Neural progenitor cell (in vitro differentiated cells): Measurements from ENCODE around the gene CADPS. TPM values are rescaled to one million over a fixed set of nuclear protein-coding genes. Genes with fewer than 3 reads are reported as not detected.

ENCODE experiments used
- DNase-seq: peaks from one replicate; pipeline ENCODE4 v3.0.0-alpha.2; 2016; ENCODE audit warnings: low spot score
- H2AFZ ChIP-seq: fragments of 200-600 bp; sonication (generic); replicated peaks from 2 replicates; pipeline ENCODE4 v1.6.1; 2016; ENCODE audit warnings: antibody characterized with exemption
- H3F3A ChIP-seq: fragments of 200-600 bp; sonication (generic); 2 replicates; pipeline ENCODE4 v1.6.1; 2016; ENCODE audit warnings: antibody characterized with exemption, low read depth
- H3K27ac ChIP-seq: fragments of 200-600 bp; sonication (generic); 2 replicates; pipeline ENCODE4 v1.5.1; 2016; ENCODE audit warnings: mild to moderate bottlenecking
- H3K27me3 ChIP-seq: fragments of 200-600 bp; sonication (generic); 2 replicates; pipeline ENCODE4 v1.6.1; 2016; ENCODE audit warnings: mild to moderate bottlenecking, moderate library complexity
- H3K36me3 ChIP-seq: fragments of 200-600 bp; sonication (generic); 2 replicates; pipeline ENCODE4 v1.5.1; 2016
- H3K4me1 ChIP-seq: fragments of 200-600 bp; sonication (generic); 2 replicates; pipeline ENCODE4 v1.6.1; 2016; ENCODE audit warnings: mixed run types
- H3K4me2 ChIP-seq: fragments of 200-600 bp; sonication (generic); 2 replicates; pipeline ENCODE4 v1.6.1; 2016
- H3K4me3 ChIP-seq: fragments of 200-600 bp; sonication (generic); 2 replicates; pipeline ENCODE4 v1.5.1; 2016
- H3K79me2 ChIP-seq: fragments of 200-600 bp; sonication (generic); 2 replicates; pipeline ENCODE4 v1.6.1; 2016; ENCODE audit warnings: low read depth
- H3K9ac ChIP-seq: fragments of 200-600 bp; sonication (generic); 2 replicates; pipeline ENCODE4 v1.6.1; 2016
- H3K9me3 ChIP-seq: fragments of 200-600 bp; sonication (generic); 2 replicates; pipeline ENCODE4 v1.5.1; 2016; ENCODE audit warnings: low read depth
- H4K20me1 ChIP-seq: fragments of 200-600 bp; sonication (generic); 2 replicates; pipeline ENCODE4 v1.6.1; 2016; ENCODE audit warnings: low read depth
- H3K27ac Mint-ChIP-seq: 3 replicates; pipeline ENCODE4 v1.8.0; 2021; ENCODE audit warnings: mixed read lengths
- H3K27me3 Mint-ChIP-seq: 2 replicates; pipeline ENCODE4 v1.8.0; 2022; ENCODE audit warnings: low read depth, mild to moderate bottlenecking, inconsistent platforms, moderate library complexity, mixed read lengths; ENCODE audit not compliant: insufficient read depth
- H3K36me3 Mint-ChIP-seq: 3 replicates; pipeline ENCODE4 v1.8.0; 2021; ENCODE audit warnings: mixed read lengths
- H3K4me1 Mint-ChIP-seq: 3 replicates; pipeline ENCODE4 v1.8.0; 2021; ENCODE audit warnings: mixed read lengths
- H3K4me3 Mint-ChIP-seq: 3 replicates; pipeline ENCODE4 v1.8.0; 2021; ENCODE audit warnings: mild to moderate bottlenecking, moderate library complexity, mixed read lengths
- H3K9me3 Mint-ChIP-seq: 3 replicates; pipeline ENCODE4 v1.8.0; 2020; ENCODE audit warnings: mixed read lengths
- EZH2 ChIP-seq: fragments of 200-600 bp; sonication (generic); IDR thresholded peaks from 2 replicates; pipeline ENCODE4 v1.6.1; 2017; ENCODE audit warnings: antibody characterized with exemption, mild to moderate bottlenecking, moderate library complexity
- EZH2phosphoT487 ChIP-seq: fragments of 200-600 bp; sonication (generic); IDR thresholded peaks from 2 replicates; pipeline ENCODE4 v1.6.1; 2017; ENCODE audit warnings: antibody characterized with exemption
- total RNA-seq: library from RNA; depleted of rRNA; stranded (reverse); fragments of >200 nt; gene quantifications from 2 replicates; pipeline ENCODE4 v1.2.3, GENCODE V29; 2015; ENCODE audit warnings: low replicate concordance
- TF ChIP-seq, protein P1 (sequence below): fragments of 200-600 bp; sonication (generic); IDR thresholded peaks from 2 replicates; pipeline ENCODE4 v1.5.1; 2017; ENCODE audit warnings: antibody characterized with exemption, mild to moderate bottlenecking

The CADPS gene
- total RNA-seq, 1 donor from 2014 or later: 17.3 TPM

DNA sequence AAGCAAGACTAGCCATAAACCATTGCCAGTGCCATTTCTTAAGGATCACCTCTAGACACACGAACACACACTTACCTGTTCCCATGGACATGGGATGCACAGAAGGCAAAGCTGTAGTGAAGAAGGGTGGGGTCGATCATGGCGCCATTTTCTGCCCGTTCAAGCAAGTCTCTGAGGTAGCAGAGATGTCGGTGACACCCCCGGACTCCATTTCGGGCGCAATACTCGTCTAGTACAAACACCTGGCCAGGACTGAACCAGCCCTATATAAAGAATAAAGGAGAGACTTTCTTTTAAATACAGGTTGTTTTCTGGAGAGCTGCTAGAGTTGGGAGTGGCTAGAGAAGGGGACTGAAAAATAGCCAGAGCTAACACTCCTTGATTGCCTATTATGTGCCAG is 342.4 kb downstream of the CADPS start:
- H3K9me3 ChIP-seq: no peaks in the 10 kb centered on the region
- H3K4me2 ChIP-seq: no peak overlapping the region
- DNase-seq: no peak
- H3K9me3 Mint-ChIP-seq: no peaks in the 10 kb centered on the region
- H3K36me3 ChIP-seq: no peaks in the 10 kb centered on the region
- H3F3A ChIP-seq: no peaks in the 10 kb centered on the region
- H3K9ac ChIP-seq: no peak overlapping the region
- no peaks in the 10 kb centered on the region for H3K4me1 Mint-ChIP-seq
- H2AFZ ChIP-seq: no peak overlapping the region
- H3K4me3 Mint-ChIP-seq: no peak overlapping the region
- no peaks in the 10 kb centered on the region for H3K27me3 ChIP-seq
- no peaks in the 10 kb centered on the region for H3K36me3 Mint-ChIP-seq
- TF ChIP-seq, protein P1, sequence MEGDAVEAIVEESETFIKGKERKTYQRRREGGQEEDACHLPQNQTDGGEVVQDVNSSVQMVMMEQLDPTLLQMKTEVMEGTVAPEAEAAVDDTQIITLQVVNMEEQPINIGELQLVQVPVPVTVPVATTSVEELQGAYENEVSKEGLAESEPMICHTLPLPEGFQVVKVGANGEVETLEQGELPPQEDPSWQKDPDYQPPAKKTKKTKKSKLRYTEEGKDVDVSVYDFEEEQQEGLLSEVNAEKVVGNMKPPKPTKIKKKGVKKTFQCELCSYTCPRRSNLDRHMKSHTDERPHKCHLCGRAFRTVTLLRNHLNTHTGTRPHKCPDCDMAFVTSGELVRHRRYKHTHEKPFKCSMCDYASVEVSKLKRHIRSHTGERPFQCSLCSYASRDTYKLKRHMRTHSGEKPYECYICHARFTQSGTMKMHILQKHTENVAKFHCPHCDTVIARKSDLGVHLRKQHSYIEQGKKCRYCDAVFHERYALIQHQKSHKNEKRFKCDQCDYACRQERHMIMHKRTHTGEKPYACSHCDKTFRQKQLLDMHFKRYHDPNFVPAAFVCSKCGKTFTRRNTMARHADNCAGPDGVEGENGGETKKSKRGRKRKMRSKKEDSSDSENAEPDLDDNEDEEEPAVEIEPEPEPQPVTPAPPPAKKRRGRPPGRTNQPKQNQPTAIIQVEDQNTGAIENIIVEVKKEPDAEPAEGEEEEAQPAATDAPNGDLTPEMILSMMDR: no peak
- TF ChIP-seq EZH2phosphoT487 (no peak), EZH2 (no peak)
- H3K27me3 Mint-ChIP-seq: peaks cover 3% of the 10 kb centered on the region
- no peak overlapping the region for H3K4me3 ChIP-seq
- H3K27ac ChIP-seq: no peak overlapping the region
- no peaks in the 10 kb centered on the region for H3K79me2 ChIP-seq
- H4K20me1 ChIP-seq: peaks cover 22% of the 10 kb centered on the region
- H3K4me1 ChIP-seq: no peaks in the 10 kb centered on the region
- H3K27ac Mint-ChIP-seq: no peak overlapping the region

DNA sequence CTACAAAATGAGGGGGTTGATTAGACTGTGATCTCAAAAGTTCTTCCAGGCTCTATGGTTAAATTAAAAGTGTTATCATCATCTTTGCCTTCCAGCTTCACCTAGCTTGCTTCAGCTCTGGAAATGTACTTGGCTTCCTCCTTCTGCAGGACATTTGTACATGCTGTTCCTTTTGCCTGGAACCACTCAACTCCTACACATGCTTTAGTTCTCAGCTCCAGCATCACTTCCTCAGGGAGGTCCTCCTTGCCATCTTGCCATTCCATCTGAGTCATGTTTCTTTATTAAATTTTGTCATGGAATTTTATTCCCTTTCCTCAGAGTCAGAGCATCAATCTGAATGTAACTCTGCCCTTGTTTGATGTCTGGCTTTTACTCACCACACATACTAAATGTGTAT is 343.2 kb downstream of the CADPS start:
- H3K79me2 ChIP-seq: no peaks in the 10 kb centered on the region
- no peak overlapping the region for H3K9ac ChIP-seq
- no peaks in the 10 kb centered on the region for H3K36me3 ChIP-seq
- H3F3A ChIP-seq: no peaks in the 10 kb centered on the region
- H3K27me3 ChIP-seq: no peaks in the 10 kb centered on the region
- H3K27ac ChIP-seq: no peak overlapping the region
- H3K4me3 Mint-ChIP-seq: no peak overlapping the region
- H3K4me3 ChIP-seq: no peak overlapping the region
- no peaks in the 10 kb centered on the region for H3K9me3 Mint-ChIP-seq
- no peaks in the 10 kb centered on the region for H3K9me3 ChIP-seq
- H3K27me3 Mint-ChIP-seq: peaks cover 3% of the 10 kb centered on the region
- H3K4me1 Mint-ChIP-seq: no peaks in the 10 kb centered on the region
- no peak overlapping the region for H3K4me2 ChIP-seq
- no peak overlapping the region for H2AFZ ChIP-seq
- TF ChIP-seq EZH2phosphoT487 (no peak), EZH2 (no peak)
- TF ChIP-seq, protein P1: no peak
- H3K27ac Mint-ChIP-seq: no peak overlapping the region
- no peaks in the 10 kb centered on the region for H3K4me1 ChIP-seq
- DNase-seq: no peak
- no peaks in the 10 kb centered on the region for H3K36me3 Mint-ChIP-seq
- H4K20me1 ChIP-seq: peaks cover 27% of the 10 kb centered on the region

DNA sequence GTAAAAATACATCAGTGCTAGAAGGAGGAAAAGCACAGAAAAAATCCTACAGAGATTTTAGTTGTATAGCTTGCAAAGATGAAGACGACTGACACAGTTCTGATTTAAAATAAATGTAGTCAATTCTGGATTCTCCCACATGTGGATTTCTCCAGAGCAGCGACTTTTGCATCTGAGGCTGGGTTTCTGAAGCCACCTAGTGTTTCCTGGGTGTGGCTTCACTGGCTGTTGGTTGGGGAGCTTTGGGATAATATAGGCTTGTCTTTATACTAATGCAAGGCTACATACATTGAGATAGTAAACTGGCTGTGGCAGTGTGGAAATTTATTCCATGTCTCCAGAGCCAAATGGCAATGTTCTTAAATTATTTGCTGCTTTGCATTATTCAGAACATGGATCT is 343.7 kb downstream of the CADPS start:
- Histone ChIP-seq H3K4me3 (no peak overlapping the region), H3K27me3 (no peaks in the 10 kb centered on the region), H2AFZ (no peak overlapping the region), H3K4me2 (no peak overlapping the region), H3K9me3 (no peaks in the 10 kb centered on the region), H3K4me1 (no peaks in the 10 kb centered on the region), H3K36me3 (no peaks in the 10 kb centered on the region), H3K9ac (no peak overlapping the region), H3F3A (no peaks in the 10 kb centered on the region), H4K20me1 (peaks cover 27% of the 10 kb centered on the region), H3K27ac (no peak overlapping the region), H3K79me2 (no peaks in the 10 kb centered on the region)
- no peaks in the 10 kb centered on the region for H3K36me3 Mint-ChIP-seq
- H3K27ac Mint-ChIP-seq: no peak overlapping the region
- no peaks in the 10 kb centered on the region for H3K9me3 Mint-ChIP-seq
- DNase-seq: no peak
- H3K27me3 Mint-ChIP-seq: peaks cover 3% of the 10 kb centered on the region
- no peak for TF ChIP-seq EZH2
- TF ChIP-seq, protein P1: peak; percentile 7
- no peak for TF ChIP-seq EZH2phosphoT487
- no peaks in the 10 kb centered on the region for H3K4me1 Mint-ChIP-seq
- no peak overlapping the region for H3K4me3 Mint-ChIP-seq

DNA sequence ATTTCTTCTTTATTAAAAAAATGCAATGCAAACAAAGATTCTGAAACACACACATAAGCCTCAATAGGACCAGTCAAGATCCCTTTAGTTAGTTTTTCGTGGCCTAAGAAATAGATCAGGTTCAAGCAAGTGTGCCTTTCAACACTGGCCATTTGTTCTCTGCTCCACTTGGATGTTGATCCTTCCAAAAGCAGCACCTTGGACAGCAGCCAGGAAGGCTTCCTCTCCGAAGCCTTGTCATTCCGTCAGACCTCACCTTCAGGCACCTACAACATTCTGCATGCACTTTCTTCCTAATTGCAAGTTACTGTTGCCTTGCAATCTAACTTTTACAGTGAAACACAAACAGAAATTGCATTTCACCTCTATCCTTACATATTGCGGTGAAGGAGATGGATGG is 346.0 kb downstream of the CADPS start:
- H3K9me3 ChIP-seq: no peaks in the 10 kb centered on the region
- H3K4me3 Mint-ChIP-seq: no peak overlapping the region
- no peak overlapping the region for H3K27ac ChIP-seq
- no peak overlapping the region for H2AFZ ChIP-seq
- TF ChIP-seq EZH2 (no peak), EZH2phosphoT487 (no peak)
- TF ChIP-seq, protein P1: no peak
- no peaks in the 10 kb centered on the region for H3K36me3 ChIP-seq
- no peaks in the 10 kb centered on the region for H3K9me3 Mint-ChIP-seq
- H3K27me3 ChIP-seq: no peaks in the 10 kb centered on the region
- no peaks in the 10 kb centered on the region for H3K79me2 ChIP-seq
- H3K4me1 ChIP-seq: no peaks in the 10 kb centered on the region
- no peak overlapping the region for H3K4me2 ChIP-seq
- H3K27ac Mint-ChIP-seq: no peak overlapping the region
- H4K20me1 ChIP-seq: peaks cover 25% of the 10 kb centered on the region
- no peaks in the 10 kb centered on the region for H3F3A ChIP-seq
- no peaks in the 10 kb centered on the region for H3K36me3 Mint-ChIP-seq
- H3K9ac ChIP-seq: no peak overlapping the region
- DNase-seq: peak; percentile 82
- H3K27me3 Mint-ChIP-seq: peaks cover 3% of the 10 kb centered on the region
- H3K4me3 ChIP-seq: no peak overlapping the region
- H3K4me1 Mint-ChIP-seq: no peaks in the 10 kb centered on the region
